IPS-18a (cell line): Measurements from ENCODE around the gene SMYD3.

Experiments used
- H3K27ac ChIP-seq: one replicate; pipeline ENCODE4 v1.5.1; 2013; ENCODE audit warnings: low read length
- H3K27me3 ChIP-seq: one replicate; pipeline ENCODE4 v1.6.1; 2013; ENCODE audit warnings: mild to moderate bottlenecking, low read length; ENCODE audit not compliant: control insufficient read depth, insufficient read depth
- H3K36me3 ChIP-seq: one replicate; pipeline ENCODE4 v1.6.1; 2013; ENCODE audit warnings: low read depth, low read length; ENCODE audit not compliant: control insufficient read depth
- H3K4me1 ChIP-seq: one replicate; pipeline ENCODE4 v1.6.1; 2013; ENCODE audit warnings: low read depth, low read length; ENCODE audit not compliant: control insufficient read depth
- H3K4me3 ChIP-seq: one replicate; pipeline ENCODE4 v1.5.1; 2013; ENCODE audit warnings: low read length
- H3K9ac ChIP-seq: one replicate; pipeline ENCODE4 v1.6.1; 2013; ENCODE audit warnings: mild to moderate bottlenecking, low read length, moderate library complexity
- H3K9me3 ChIP-seq: one replicate; pipeline ENCODE4 v1.6.1; 2013; ENCODE audit warnings: low read depth, low read length; ENCODE audit not compliant: control insufficient read depth

SMYD3 gene

GRCh38 chr1:246178717-246179311, 328.3 kb downstream of the SMYD3 start:
- no peak overlapping the region for H3K4me3 ChIP-seq
- H3K4me1 ChIP-seq: no peaks in the 10 kb centered on the region
- H3K27me3 ChIP-seq: no peaks in the 10 kb centered on the region
- H3K9ac ChIP-seq: no peak overlapping the region
- H3K9me3 ChIP-seq: no peaks in the 10 kb centered on the region
- H3K36me3 ChIP-seq: no peaks in the 10 kb centered on the region
- H3K27ac ChIP-seq: no peak overlapping the region

GRCh38 chr1:246176126-246177024, 330.7 kb downstream of the SMYD3 start:
- Histone ChIP-seq H3K4me1 (no peaks in the 10 kb centered on the region), H3K9me3 (no peaks in the 10 kb centered on the region), H3K36me3 (no peaks in the 10 kb centered on the region), H3K9ac (no peak overlapping the region), H3K27ac (no peak overlapping the region), H3K4me3 (no peak overlapping the region), H3K27me3 (no peaks in the 10 kb centered on the region)

- Histone ChIP-seq H3K9me3 (no peaks in the 10 kb centered on the region), H3K4me3 (no peak overlapping the region), H3K27me3 (no peaks in the 10 kb centered on the region), H3K36me3 (no peaks in the 10 kb centered on the region), H3K4me1 (no peaks in the 10 kb centered on the region), H3K27ac (no peak overlapping the region), H3K9ac (no peak overlapping the region)
Measured at GRCh38 chr1:246170574-246171261, 336.4 kb downstream of the SMYD3 start.

- no peaks in the 10 kb centered on the region for H3K9me3 ChIP-seq
- H3K9ac ChIP-seq: no peak overlapping the region
- no peaks in the 10 kb centered on the region for H3K36me3 ChIP-seq
- H3K27me3 ChIP-seq: no peaks in the 10 kb centered on the region
- no peak overlapping the region for H3K4me3 ChIP-seq
- H3K4me1 ChIP-seq: no peaks in the 10 kb centered on the region
- no peak overlapping the region for H3K27ac ChIP-seq
Measured at GRCh38 chr1:246169486-246169885, 337.6 kb downstream of the SMYD3 start.

GRCh38 chr1:246169019-246169418, 338.1 kb downstream of the SMYD3 start:
- Histone ChIP-seq H3K27me3 (no peaks in the 10 kb centered on the region), H3K4me3 (no peak overlapping the region), H3K27ac (no peak overlapping the region), H3K9ac (no peak overlapping the region), H3K4me1 (no peaks in the 10 kb centered on the region), H3K9me3 (no peaks in the 10 kb centered on the region), H3K36me3 (no peaks in the 10 kb centered on the region)

- Histone ChIP-seq H3K9me3 (no peaks in the 10 kb centered on the region), H3K4me3 (no peak overlapping the region), H3K27me3 (no peaks in the 10 kb centered on the region), H3K36me3 (no peaks in the 10 kb centered on the region), H3K9ac (no peak overlapping the region), H3K4me1 (no peaks in the 10 kb centered on the region), H3K27ac (no peak overlapping the region)
Measured at GRCh38 chr1:246166841-246167240, 340.2 kb downstream of the SMYD3 start.

GRCh38 chr1:246165826-246166709, 341.0 kb downstream of the SMYD3 start:
- Histone ChIP-seq H3K9ac (no peak overlapping the region), H3K36me3 (no peaks in the 10 kb centered on the region), H3K27me3 (no peaks in the 10 kb centered on the region), H3K9me3 (no peaks in the 10 kb centered on the region), H3K27ac (no peak overlapping the region), H3K4me3 (no peak overlapping the region), H3K4me1 (no peaks in the 10 kb centered on the region)

- H3K4me3 ChIP-seq: no peak overlapping the region
- H3K9ac ChIP-seq: no peak overlapping the region
- no peak overlapping the region for H3K27ac ChIP-seq
- no peaks in the 10 kb centered on the region for H3K9me3 ChIP-seq
- H3K4me1 ChIP-seq: no peaks in the 10 kb centered on the region
- H3K36me3 ChIP-seq: no peaks in the 10 kb centered on the region
- H3K27me3 ChIP-seq: no peaks in the 10 kb centered on the region
Measured at GRCh38 chr1:246164764-246165163, 342.3 kb downstream of the SMYD3 start.

GRCh38 chr1:246162560-246162959, 344.5 kb downstream of the SMYD3 start:
- Histone ChIP-seq H3K9me3 (no peaks in the 10 kb centered on the region), H3K9ac (no peak overlapping the region), H3K4me3 (no peak overlapping the region), H3K36me3 (no peaks in the 10 kb centered on the region), H3K27ac (no peak overlapping the region), H3K4me1 (peaks cover 2% of the 10 kb centered on the region), H3K27me3 (no peaks in the 10 kb centered on the region)

- Histone ChIP-seq H3K4me3 (no peak overlapping the region), H3K9ac (no peak overlapping the region), H3K36me3 (no peaks in the 10 kb centered on the region), H3K4me1 (peaks cover 8% of the 10 kb centered on the region), H3K9me3 (no peaks in the 10 kb centered on the region), H3K27ac (no peak overlapping the region), H3K27me3 (no peaks in the 10 kb centered on the region)
Measured at GRCh38 chr1:246161626-246162025, 345.5 kb downstream of the SMYD3 start.

- H3K4me3 ChIP-seq: no peak overlapping the region
- H3K9me3 ChIP-seq: no peaks in the 10 kb centered on the region
- no peaks in the 10 kb centered on the region for H3K36me3 ChIP-seq
- no peak overlapping the region for H3K27ac ChIP-seq
- H3K27me3 ChIP-seq: no peaks in the 10 kb centered on the region
- no peak overlapping the region for H3K9ac ChIP-seq
- H3K4me1 ChIP-seq: peaks cover 8% of the 10 kb centered on the region
Measured at GRCh38 chr1:246160905-246161304, 346.2 kb downstream of the SMYD3 start.
